Calu3 (cell line): ENCODE data around the gene FAM240B. TPM values are rescaled to one million over a fixed set of nuclear protein-coding genes. Genes with fewer than 3 reads are reported as not detected.

Source experiments
- BruUV-seq: library from RNA; stranded (reverse); fragments of 400-500 nt; replicated peaks from 2 replicates; lab custom pipeline; 2021; lab: Mats Ljungman, UMichigan
- CTCF ChIA-PET: fragments of 300-600 bp; sonication (Branson Sonifier 250); formaldehyde crosslinking; loops from one replicate; lab custom pipeline; 2022; ENCODE audit warnings: antibody characterized with exemption; lab: Charles Lee
- DNase-seq: peaks from one replicate; pipeline ENCODE4 v3.0.0; 2022
- H3K27ac Mint-ChIP-seq: one replicate; pipeline ENCODE4 v1.8.0; 2022; ENCODE audit warnings: mixed read lengths; ENCODE audit not compliant: unreplicated experiment
- H3K27me3 Mint-ChIP-seq: one replicate; pipeline ENCODE4 v1.8.0; 2022; ENCODE audit warnings: mixed read lengths; ENCODE audit not compliant: unreplicated experiment
- H3K36me3 Mint-ChIP-seq: one replicate; pipeline ENCODE4 v1.8.0; 2022; ENCODE audit warnings: mild to moderate bottlenecking, moderate library complexity, mixed read lengths; ENCODE audit not compliant: insufficient read depth, unreplicated experiment
- H3K4me1 Mint-ChIP-seq: one replicate; pipeline ENCODE4 v1.8.0; 2022; ENCODE audit warnings: mild to moderate bottlenecking, low read depth, mixed read lengths; ENCODE audit not compliant: unreplicated experiment
- H3K4me3 Mint-ChIP-seq: one replicate; pipeline ENCODE4 v1.8.0; 2022; ENCODE audit warnings: mild to moderate bottlenecking, low read depth, moderate library complexity, mixed read lengths; ENCODE audit not compliant: unreplicated experiment
- H3K9me3 Mint-ChIP-seq: one replicate; pipeline ENCODE4 v1.8.0; 2022; ENCODE audit warnings: low read depth, mixed read lengths; ENCODE audit not compliant: unreplicated experiment
- CTCF ChIP-seq: fragments of 200-600 bp; IDR thresholded peaks from one replicate; pipeline ENCODE4 v1.8.0; 2022; ENCODE audit warnings: antibody characterized with exemption; ENCODE audit not compliant: unreplicated experiment
- intact Hi-C: fragments of 100-400 bp; cut with micrococcal nuclease; formaldehyde crosslinking; loops from one replicate; pipeline ENCODE4 v1.10.0; 2022; ENCODE audit not compliant: unreplicated experiment
- total RNA-seq: library from RNA; stranded (reverse); gene quantifications from 2 replicates; pipeline ENCODE4 v1.2.3, GENCODE V29; 2022

The FAM240B gene
- total RNA-seq, 1 experiment from 2014 or later, result not detected

DNA sequence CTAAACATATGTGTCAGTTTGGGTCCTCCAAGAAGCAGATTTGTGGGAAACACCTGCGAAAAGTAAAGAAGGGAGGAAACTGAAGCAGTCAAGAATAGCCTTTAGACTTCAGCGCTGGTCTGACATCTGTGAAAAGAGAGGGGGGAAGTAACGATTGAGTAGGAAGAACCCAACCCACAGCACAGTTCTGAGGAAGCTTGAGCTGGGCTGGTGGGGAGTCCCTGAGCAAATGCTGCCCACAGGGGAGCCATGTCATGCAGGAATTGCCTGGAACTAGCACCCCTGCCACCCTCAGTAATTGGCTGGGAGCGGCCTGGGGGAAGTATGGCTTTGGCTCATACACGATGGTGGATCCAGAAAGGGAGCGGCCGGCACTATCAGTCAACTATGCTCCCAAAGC is 20.6 kb downstream of the FAM240B start:
- intact Hi-C loops, result no loop called here
- Mint-ChIP-seq H3K4me1 (no peaks in the 10 kb centered on the region), H3K36me3 (no peaks in the 10 kb centered on the region), H3K4me3 (no peak overlapping the region), H3K27me3 (no peaks in the 10 kb centered on the region), H3K9me3 (no peaks in the 10 kb centered on the region), H3K27ac (no peak overlapping the region)
- CTCF ChIA-PET, result no interaction called here
- TF ChIP-seq CTCF, result no peak
- DNase-seq, result no peak
- BruUV-seq, result no TSS peak

GRCh38 chr9:38697776-38698300 is 22.1 kb downstream of the FAM240B start:
- Mint-ChIP-seq H3K9me3 (no peaks in the 10 kb centered on the region), H3K4me3 (no peak overlapping the region), H3K4me1 (no peaks in the 10 kb centered on the region), H3K36me3 (no peaks in the 10 kb centered on the region), H3K27me3 (no peaks in the 10 kb centered on the region), H3K27ac (no peak overlapping the region)
- CTCF ChIA-PET, result no interaction called here
- intact Hi-C loops, result no loop called here
- no peak for TF ChIP-seq CTCF
- DNase-seq, result no peak
- BruUV-seq, result no TSS peak

GRCh38 chr9:38696999-38697398 is 22.9 kb downstream of the FAM240B start:
- no peak for TF ChIP-seq CTCF
- Mint-ChIP-seq H3K27ac (no peak overlapping the region), H3K36me3 (no peaks in the 10 kb centered on the region), H3K9me3 (no peaks in the 10 kb centered on the region), H3K4me1 (no peaks in the 10 kb centered on the region), H3K27me3 (no peaks in the 10 kb centered on the region), H3K4me3 (no peak overlapping the region)
- no TSS peak for BruUV-seq
- CTCF ChIA-PET, result no interaction called here
- no peak for DNase-seq
- intact Hi-C loops, result no loop called here

GRCh38 chr9:38694676-38695075 is 25.3 kb downstream of the FAM240B start:
- no peak overlapping the region for H3K27ac Mint-ChIP-seq
- no peak for TF ChIP-seq CTCF
- CTCF ChIA-PET, result no interaction called here
- no peak overlapping the region for H3K4me3 Mint-ChIP-seq
- no TSS peak for BruUV-seq
- no peaks in the 10 kb centered on the region for H3K36me3 Mint-ChIP-seq
- no peak for DNase-seq
- no peaks in the 10 kb centered on the region for H3K9me3 Mint-ChIP-seq
- H3K27me3 Mint-ChIP-seq, result no peaks in the 10 kb centered on the region
- intact Hi-C loops, result no loop called here
- no peaks in the 10 kb centered on the region for H3K4me1 Mint-ChIP-seq
